Occipital lobe (tissue), 2 donors: ENCODE data around the gene MCC. TPM values are rescaled to one million over a fixed set of nuclear protein-coding genes. Genes with fewer than 3 reads are reported as not detected.
"Not testable (repeated sequence)": the region's sequence is repeated elsewhere in the genome, so short reads cannot be mapped to it uniquely, and the experiment has no call there.

Source experiments
- DNase-seq: peaks from one replicate; lab custom pipeline; 2025; lab: John Stamatoyannopoulos, UW
- total RNA-seq: library from RNA; depleted of rRNA; stranded (reverse); fragments of >200 nt; gene quantifications from one replicate; pipeline ENCODE4 v1.2.3, GENCODE V29; 2014

The MCC gene
- total RNA-seq, 1 donor from 2014 or later: 15.8 TPM

DNA sequence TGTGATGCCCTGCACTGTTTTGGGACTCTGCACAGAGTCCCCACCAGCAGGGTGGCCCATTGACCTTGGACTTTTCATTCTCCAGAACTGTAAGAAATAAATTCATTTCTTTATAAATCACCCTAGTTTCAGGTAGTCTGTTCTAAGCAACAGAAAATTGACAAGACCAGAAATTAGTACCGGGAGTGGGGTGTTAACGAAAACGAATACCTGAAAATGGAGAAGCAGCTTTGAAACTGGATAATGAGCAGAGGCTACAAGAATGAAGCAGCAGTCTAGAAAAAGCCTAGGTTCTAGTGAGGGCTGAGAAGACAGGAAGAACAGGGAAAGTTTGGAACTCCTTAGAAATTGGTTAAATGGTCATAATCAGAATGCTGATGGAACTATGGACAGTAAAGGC, 2.1 kb upstream of the MCC start:
- no peak for DNase-seq

DNA sequence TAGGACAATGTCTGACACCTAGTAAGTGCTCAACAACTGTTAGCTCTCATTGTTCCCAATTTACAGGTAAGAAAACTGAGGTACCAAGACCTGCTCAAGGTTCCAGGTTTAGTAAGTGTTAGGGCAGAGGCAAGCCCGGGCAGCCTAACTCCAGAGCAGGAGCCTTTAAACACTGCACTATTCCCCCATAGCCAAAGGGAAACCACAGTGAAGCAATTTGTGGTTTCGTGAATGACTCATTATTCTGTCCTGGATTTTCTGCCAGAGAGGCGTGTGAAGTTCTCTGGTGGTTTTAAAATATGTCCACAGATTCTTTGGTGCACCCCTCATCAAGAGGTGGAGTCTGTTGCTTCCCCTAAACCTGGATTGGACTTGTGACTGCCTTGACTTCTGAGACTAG, 1.0 kb upstream of the MCC start:
- no peak for DNase-seq

DNA sequence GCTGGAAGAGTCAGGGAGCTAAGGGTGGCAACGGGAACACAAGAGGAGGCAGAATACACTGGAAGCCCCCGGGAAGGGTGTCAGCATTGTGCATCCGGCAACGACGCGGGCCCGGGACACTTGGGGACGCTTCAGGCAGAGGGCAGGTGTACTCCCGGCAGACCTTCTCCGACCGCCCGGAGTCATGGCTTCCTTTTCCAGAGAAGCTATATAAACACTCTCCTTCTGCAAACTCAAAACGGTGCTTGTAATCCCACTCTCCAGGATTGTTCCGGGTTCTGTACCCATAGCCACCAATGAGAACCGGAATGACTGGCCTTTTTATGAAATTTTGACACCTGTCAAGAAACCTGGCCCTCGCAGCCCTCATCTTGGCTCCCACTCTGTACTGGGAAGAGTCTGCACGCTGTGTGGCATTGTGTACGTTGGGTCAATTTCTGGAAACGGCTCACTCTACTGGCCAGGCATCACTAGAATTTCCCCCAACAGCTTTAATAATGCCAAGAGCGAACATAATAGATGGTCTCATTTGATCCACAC, 462 bp upstream of the MCC start:
- no peak for DNase-seq

DNA sequence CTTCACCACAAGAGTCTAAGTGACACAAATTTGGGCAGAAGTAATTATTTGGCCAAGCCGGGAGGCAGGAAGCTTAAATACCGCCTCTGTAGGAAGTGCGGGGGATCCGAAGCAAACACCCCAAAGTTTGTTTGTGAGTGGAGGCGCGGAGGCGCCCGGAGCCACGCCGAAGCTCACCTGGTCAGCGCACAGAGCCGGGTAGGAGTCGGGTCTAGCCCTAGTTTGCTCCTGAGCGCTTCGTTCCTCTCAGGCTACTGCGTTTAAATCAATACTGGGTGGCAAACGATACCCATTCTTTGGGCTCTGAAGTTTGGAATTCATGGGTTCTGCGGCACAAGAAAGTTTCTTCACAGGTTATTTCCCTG, 855 bp downstream of the MCC start:
- no peak for DNase-seq

DNA sequence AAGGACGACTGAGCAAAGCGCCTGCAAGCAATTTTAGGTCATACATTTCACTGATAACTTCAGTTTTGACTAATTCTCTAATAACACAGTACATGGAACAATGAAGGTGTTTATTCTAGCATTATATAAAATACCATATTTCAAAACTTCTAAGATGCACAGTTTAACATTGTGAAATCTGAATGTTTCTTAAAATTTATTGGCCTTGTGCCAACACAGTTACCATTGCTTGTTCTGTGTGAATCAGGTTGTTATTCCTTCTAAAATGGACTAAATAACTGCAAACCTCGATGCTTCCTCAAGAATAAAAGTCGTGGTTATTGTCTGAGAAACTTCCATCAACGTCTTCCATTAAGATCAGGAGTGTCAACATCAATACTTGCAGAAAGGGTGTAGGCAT, 8.0 kb downstream of the MCC start:
- DNase-seq: no peak

DNA sequence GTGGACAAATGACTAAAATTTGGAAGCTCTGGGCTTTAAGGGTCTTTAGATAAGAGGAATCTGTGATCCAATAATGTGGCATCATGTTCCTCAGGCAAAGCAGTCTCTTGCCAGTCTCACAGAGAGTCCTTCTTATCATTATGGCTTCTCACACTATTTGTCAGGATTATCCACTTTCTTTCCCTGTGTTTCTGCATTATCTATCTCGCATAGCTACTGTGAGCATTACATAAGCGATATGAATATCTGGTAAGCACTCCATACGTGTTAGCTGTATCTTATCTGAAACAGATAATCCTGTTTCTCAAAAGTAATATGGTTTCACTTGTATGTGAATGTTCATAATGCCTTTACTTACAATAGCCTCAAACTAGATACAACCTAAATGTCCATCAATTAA, 9.6 kb downstream of the MCC start:
- no peak for DNase-seq

DNA sequence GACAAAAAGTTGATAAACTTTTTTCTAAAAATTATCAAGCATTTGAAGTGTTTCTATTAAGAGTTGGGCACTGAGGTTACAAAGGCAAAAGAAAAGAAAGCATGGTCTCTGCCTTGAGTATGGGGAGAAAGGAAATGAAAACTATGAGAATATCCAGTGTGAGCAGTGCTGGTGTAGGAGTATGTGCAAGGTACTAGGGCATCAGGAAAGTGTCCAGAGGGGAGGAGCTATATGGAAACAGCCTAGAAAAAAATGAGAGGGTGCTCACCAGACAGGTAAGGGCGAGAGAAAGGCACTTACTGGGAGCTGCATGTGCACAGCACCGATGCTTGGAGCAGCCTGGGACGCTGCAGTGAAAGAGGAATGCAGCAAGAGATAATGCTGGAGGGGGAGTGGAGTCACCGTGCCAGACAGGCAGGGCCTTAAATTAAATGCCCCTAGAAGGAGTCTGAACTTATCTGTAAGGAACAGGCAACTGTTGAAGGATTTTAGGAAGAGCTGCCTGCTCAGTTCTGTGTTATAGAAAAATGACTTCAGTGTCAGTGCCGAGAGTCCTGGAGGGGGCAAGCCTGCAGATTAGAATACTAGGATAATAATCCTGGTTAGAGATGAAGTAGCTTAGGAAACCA, 14.0 kb downstream of the MCC start:
- DNase-seq: no peak

DNA sequence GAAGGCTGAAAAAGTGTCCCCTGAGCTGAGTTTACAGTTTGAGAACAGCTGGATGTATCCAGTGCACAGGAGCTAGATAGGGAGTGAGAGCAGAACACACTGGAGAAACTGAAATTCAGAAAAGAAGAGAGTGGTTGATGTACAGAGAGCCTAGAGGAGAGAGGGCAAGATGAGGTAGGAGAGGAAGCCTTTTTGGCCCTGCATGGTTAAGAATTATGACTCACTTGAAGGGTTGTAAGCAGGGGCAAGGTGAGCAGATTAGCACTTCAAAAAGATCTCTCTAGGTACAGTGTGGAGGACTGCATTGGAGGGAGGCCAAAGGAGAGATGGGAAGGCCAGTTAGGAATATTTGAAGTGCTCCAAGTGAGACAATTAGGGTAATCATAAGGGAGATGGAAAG, 25.2 kb downstream of the MCC start:
- DNase-seq: no peak

DNA sequence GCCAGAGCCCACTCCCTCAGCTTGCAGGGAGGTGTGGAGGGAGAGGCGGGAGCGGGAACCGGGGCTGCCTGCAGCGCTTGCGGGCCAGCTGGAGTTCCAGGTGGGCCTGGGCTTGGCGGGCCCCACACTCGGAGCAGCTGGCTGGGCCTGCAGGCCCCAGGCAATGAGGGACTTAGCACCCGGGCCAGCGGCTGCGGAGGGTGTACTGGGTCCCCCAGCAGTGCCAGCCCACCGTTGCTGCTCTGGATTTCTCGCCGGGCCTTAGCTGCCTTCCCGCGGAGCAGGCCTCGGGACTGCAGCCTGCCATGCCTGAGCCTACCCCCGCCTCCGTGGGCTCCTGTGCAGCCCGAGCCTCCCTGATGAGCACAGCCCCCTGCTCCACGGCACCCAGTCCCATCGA, 31.1 kb downstream of the MCC start:
- not testable (repeated sequence) for DNase-seq

DNA sequence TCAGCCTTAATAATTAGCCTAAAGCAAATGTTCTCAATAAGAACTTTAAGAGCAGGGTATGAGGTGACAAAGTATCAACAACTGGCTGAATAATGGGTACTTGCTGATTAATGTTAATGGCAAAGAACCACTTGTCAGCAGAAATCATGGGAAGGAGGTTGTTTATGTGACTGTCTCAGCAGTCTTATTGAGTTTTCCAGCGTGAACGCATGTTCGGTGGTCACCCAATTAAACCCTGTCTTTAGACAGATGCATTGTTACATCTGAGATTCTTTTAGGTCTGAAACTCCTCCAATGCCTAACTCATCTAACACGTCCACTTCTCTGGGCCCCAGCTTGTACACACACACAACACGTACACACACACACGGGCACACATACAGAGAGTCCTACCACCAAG, 35.3 kb downstream of the MCC start:
- DNase-seq: no peak

DNA sequence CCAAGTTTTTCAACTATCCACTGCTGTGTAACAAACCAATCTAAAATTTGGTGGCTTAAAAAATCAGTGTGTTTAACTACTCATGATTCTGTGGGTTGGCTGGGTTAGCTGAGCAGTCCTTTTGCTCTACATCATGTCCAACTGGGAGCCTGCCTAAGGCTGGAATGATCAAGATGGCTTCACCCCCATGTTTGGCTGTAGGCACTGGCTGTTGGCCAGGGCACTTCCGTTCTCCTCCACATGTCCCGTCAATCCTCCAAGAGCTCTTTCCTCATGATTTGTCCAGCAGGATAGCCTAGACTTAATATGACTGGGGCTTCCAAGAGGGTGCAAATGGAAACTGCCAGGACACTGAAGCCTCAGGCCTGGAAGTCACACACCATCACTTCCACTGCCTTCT, 36.5 kb downstream of the MCC start:
- no peak for DNase-seq

DNA sequence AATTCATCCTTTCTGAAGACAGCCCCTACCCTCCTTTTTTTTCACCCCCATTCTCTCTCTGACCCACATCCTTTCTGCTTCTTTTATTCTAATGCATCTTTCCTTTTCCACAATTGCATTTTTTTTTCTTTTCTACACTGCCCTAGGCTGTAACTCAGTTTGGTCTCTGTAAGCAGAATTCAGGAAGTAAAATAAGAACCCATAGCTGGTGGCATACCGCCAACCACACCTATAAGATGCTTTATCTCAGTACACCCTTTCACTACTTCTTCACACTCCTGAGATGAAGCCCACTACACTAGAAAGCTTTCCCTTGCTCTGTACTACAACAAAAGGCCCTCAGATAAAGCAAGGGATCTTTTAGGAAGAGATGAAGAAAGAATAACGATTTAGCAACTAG, 37.3 kb downstream of the MCC start:
- DNase-seq: no peak

DNA sequence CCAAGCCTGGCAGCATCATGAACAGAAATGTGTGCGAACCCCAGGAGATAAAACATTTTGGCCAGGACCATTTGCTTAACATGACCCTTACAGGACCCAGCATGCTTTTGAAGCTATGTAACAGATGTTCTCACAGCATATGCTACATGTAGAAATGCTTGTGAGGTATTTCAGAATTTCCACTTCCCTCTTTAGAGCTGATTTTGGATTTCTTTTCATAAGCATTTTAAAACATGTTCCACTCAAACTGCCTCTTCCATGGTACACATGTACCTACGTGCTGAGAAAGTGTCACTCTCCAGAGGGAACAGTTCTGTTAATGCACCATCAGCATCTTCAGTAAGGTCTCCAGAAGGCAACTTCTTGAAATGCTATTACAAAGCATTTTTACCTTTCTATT, 37.8 kb downstream of the MCC start:
- DNase-seq: no peak

DNA sequence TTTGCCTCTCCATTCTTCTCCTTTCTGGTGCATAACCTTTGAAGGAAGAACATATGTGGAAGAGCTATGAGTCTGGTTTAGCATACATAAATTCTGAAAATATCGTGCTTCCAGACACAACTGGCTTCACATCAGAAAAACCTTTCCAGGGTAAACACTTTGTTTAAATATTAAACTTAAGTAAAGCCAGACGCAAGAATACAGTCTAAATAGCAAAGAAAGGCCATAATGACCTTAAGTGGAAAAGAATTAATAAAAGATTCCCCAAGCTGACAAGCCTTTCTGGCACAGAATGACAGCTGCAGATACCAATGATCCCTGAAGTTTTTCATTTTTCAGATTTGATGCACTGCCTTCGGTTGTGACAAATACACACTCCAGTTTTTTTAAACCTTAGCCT, 40.0 kb downstream of the MCC start:
- DNase-seq: no peak

DNA sequence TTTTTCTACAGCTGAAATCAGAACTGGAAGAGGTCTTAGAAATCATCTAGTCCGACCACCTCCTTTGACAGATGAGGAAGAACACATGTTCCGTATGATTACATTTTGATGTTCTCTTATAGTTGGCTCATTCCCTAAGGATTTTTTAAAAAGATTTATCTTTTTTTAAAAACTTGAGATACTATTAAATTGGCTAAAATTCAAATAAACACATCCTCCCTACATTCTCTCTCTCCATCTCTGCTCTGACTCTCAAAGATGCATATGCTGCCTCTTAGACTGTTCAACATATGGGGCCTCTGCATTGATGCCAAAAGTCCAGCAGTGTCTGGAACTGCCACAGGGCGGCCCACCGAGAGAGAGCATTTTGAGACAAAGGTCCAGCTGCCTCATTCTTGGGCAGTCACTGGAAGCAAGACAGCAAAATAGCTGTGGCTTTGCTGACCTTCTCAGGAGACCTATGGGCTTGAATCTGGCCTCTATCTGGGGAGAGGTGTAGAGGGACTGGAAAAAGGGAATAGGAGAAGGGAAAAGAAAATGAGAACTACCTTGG, 40.7 kb downstream of the MCC start:
- no peak for DNase-seq

DNA sequence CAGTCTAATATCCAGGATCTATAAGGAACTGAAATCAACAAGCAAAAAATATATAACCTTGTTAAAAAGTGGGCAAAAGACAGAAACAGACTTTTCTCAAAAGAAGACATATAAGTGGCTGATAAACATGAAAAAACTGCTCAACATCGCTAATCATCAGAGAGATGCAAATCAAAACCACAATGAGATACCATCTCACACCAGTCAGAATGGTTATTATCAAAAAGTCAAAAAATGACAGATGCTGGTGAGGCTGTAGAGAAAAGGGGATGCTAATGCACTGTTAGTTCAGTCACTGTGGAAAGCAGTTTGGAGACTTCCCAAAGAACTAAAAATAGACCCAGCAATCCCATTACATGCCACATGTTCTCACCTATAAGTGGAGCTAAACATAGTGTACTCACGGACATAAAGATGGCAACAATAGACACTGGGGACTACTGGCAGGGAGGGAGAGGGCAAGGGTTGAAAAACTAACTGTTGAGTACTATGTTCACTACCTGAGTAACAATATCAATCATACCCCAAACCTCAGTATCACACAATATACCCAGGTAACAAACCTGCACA, 41.8 kb downstream of the MCC start:
- DNase-seq: no peak

DNA sequence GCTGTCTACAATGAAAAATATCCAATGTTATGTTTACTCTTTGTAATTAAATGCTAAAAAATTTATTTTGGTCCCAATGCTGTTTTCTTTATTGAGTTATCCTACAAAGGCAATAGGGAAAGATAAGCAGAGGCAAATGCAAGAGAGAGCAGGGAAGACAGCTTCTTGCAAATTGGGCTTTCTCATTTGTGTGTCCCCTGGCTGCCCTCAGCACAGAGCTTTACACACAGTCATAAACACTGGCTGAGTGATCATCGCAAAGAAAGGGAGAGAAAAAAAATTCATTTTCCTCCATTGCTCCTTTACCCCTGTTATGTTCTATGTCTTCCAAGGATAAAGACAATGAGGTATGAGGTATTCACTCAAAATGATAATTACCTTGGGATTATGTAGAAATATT, 51.1 kb downstream of the MCC start:
- DNase-seq: no peak

DNA sequence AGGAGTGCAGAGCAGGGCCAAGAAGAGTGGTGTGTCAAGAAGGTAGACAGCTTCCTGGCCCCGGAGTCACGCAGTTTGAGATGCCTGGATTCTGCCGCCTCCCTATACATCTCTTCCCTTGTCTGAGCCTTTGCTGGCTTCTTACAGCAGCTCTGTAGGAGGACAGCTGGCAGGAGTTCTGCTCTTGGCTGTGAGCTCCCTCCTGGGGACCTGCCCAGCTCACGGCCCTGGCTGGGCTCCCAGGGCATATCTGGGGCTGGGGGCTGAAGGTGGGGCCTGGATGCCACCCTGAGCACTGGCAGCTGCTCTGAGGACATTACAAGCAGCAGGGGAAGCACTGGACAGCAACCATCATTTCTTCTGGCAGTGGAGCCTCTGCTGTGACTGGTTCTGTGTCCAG, 52.7 kb downstream of the MCC start:
- DNase-seq: peak; percentile 2

DNA sequence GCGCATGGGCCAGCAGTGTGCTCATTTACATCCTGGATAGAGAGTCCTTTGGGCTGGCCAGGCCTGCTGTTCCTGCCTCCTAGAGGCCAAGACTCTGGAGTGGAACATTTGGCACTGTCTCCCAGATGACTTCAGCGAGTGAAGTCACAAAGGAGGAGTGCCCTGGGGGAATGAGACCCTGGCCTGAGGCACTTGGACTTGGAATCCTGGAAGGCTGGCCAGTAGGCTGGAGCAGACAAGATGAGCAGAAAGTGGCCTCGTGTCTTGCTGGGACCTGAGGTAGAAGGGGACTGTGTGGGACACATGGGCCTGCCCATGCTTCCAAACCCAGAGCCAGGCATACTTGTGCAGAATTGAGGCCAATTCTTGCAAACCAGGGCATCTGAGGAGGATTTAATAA, 53.4 kb downstream of the MCC start, which contains the start of gene TSSK1B:
TSSK1B (minus strand) TSS at position 101 of the 400 bp plus-strand sequence. CDS start 150 bp downstream, outside the sequence.
- DNase-seq: no peak

DNA sequence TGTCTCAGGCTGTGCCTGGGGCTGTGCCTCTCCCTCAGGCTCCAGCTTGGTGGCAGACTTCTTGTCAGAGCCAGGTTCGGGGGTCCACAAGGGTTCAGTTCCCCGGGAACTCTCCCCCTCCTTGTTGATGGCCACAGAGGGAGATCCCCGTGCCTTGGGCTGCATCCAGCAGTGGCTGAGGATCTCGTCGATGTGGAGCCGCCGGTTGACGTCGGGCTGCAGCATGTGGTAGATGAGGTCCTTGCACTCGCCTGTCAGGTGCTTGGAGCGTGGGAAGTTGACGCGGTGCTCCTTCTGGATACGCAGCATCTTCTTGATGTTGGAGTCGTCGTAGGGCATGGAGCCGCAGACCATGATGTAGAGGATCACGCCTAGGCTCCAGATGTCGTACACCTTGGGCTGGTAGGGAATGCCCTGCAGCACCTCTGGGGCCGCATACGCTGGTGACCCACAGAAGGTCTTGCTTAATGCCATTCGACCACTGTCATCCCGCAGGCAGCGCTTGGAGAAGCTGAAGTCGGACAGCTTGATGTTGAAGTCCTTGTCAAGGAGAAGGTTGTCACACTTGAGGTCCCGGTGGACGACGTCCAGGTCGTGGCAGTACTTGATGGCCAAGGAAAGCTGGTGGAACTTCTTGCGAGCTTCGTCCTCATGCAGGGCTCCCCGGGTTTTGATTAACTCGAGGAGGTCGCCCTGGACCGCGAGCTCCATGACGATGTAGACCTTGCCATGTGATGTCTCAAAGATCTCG, 54.2 kb downstream of the MCC start:
- DNase-seq: no peak

DNA sequence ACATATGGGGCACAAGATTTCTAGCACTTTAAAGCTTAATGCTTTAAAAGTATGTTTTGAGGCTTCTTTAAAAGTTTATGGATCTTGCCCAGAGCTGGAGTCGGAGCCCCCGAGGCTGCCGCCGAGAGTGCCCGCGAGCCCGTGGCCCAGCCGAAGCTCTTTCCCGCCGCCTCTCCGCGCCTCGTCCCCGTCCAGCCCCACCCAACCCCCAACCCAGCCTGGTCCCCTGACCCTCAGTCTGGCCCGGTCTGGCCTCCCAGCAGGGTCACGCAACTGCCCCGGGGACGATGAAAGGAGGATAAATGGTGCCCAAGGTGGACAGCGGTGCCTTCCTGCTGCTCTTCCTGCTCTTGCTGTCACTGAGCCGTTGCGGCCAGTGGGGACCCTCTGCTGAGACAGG, 55.2 kb downstream of the MCC start:
- no peak for DNase-seq

DNA sequence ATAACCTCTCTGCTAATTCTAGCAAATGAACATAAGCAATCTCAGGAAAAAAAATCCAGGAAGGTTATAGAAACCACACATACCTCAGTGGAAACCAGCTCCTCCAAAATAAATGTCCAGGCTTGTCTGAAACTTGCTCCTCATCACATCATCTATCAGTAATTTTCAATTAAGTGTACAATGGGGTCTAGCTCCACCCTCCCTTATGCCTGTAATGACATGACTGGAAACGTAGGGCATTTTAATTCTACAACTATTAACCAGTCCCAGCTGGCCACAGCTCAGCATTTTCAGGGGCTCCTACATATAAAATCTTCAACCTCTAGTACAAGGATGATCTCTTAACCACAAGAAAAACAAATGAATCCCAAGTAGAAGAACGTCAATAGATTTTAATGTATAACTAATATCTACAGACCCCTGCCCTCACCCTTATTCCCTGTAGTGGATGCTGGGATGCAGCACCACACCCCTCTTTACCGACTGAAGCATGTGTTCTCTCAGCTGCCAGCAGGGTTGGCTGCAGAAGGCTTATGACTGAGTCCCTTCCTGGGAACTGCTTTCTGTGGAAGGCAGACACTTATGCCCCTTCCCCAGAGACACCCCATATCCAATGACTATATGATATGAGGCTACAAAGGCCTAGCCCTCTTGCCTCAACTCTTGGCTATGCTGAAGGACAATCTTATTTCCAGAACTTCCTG, 60.2 kb downstream of the MCC start:
- no peak for DNase-seq
